GM21423 (cell line): ENCODE data around the gene CSNK2A2.

Experiments
- ATAC-seq: cut with Tn5 transposase; IDR thresholded peaks from one replicate; pipeline ENCODE4 v1.9.1; 2021; ENCODE audit warnings: mild to moderate bottlenecking, moderate library complexity; ENCODE audit not compliant: unreplicated experiment

Gene CSNK2A2

GRCh38 chr16:58116081-58116480, 81.8 kb downstream of the CSNK2A2 start:
- no peak for ATAC-seq

- ATAC-seq: no peak
Observed at GRCh38 chr16:58114827-58115825, 82.8 kb downstream of the CSNK2A2 start.

DNA sequence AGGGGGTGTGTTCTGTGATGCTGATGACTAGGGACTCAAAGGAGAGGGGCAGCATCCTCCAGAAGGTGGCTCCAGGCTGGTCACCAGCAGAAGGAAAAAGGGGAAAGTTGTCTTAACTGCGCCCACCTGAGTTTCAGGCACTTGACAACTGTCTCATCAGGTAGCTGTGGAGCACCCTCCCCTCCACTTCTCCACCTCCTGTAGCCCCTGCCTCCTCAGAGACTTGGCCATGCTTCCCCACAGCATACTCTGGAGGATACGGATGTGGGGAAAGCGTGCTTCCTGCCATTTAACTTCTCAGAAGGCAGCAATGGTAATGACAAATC, 86.6 kb downstream of the CSNK2A2 start:
- no peak for ATAC-seq

DNA sequence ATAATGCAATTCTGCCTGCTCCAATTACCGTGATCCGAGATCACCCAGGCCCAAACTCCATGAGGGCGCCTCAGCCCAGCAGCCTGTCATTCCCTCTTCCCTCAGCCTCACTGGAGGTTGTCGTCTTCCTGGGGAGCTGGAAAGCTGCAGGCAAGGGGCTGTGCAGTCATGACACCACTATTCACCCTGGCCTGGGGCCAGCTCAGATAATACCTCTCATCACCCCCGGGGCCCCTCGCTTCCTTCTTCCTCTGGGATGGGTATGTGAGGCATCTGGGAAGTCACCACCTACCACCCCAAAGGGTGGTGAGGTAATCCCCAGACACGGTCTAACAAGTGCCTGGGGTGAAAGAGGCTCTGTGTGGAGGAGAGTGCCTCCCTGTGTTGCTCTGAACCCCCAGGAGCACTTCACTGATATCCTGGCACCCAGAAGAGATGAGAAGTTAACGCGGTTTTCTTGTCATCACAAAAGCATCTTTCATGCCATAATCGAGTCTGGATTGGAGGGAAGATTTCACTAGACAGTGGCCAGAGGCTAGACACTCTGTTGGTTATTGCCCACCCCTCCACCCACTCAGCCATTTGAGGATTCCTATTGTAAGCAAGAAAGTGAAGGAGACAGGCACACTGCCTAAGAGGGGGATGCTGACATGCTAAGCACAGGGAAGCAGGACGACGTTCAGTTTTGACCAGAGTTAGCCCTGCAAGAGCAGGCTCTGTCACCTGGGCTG, 87.2 kb downstream of the CSNK2A2 start:
- no peak for ATAC-seq

- no peak for ATAC-seq
Observed at GRCh38 chr16:58109881-58110280, 88.0 kb downstream of the CSNK2A2 start.

GRCh38 chr16:58109330-58109729, 88.6 kb downstream of the CSNK2A2 start:
- peak; percentile 48 for ATAC-seq
